DND-41 (cell line): ENCODE data around the gene CCDC60.

Experiments used
- EZH2 ChIP-seq: IDR thresholded peaks from 3 replicates; pipeline ENCODE4 v1.6.1; 2012; ENCODE audit warnings: borderline replicate concordance, low read depth, mild to moderate bottlenecking, moderate library complexity, low read length, inconsistent platforms; ENCODE audit not compliant: severe bottlenecking
- TF ChIP-seq, protein P1 (sequence below): IDR thresholded peaks from 2 replicates; pipeline ENCODE4 v1.5.1; 2012; ENCODE audit warnings: borderline replicate concordance, low read length, moderate library complexity, mild to moderate bottlenecking; ENCODE audit not compliant: poor library complexity, severe bottlenecking; ENCODE audit errors: extremely low read depth

DNA sequence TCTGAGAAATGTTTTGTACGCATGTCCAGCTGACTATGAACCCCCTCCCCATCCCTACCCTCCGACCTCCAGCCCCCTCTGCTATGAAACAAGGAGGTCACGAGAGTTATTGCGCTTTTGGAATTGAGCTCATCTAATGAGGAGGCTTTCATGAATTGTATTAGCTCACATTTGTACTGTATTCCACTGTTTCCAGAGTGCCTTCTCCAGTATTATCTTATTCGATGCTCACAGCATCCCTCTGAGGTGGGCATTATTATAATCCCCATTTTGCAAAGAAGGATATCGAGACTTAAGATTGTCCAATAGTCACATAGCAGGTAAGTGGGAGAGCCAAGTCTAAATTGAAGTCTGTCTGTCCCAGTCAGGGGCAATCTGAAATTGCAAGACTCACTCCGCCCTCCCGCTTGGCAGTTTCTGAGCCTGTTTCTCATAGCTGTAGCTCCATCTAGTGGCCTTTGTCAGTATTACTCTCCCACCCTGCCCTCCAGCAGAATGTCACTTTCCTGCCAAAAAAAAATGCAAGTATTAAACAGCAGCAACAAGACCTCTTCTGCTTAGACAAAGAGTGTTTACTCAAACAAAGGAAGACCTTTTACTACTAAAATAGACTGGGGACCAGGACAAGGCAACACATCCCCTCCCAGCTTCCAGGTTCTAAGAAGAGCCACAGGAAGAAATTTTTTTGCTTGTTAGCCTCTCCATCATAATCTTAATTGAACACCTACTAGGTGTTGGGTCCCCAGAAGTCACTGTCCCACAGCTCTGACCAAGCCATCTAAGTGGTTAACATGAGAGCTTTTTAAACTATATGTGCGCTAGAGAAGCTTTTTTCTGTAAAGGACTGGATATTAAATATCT, 210.5 kb downstream of the CCDC60 start:
- TF ChIP-seq, protein P1, sequence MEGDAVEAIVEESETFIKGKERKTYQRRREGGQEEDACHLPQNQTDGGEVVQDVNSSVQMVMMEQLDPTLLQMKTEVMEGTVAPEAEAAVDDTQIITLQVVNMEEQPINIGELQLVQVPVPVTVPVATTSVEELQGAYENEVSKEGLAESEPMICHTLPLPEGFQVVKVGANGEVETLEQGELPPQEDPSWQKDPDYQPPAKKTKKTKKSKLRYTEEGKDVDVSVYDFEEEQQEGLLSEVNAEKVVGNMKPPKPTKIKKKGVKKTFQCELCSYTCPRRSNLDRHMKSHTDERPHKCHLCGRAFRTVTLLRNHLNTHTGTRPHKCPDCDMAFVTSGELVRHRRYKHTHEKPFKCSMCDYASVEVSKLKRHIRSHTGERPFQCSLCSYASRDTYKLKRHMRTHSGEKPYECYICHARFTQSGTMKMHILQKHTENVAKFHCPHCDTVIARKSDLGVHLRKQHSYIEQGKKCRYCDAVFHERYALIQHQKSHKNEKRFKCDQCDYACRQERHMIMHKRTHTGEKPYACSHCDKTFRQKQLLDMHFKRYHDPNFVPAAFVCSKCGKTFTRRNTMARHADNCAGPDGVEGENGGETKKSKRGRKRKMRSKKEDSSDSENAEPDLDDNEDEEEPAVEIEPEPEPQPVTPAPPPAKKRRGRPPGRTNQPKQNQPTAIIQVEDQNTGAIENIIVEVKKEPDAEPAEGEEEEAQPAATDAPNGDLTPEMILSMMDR = peak; percentile 96
- TF ChIP-seq EZH2 = no peak
